ENCODE results near the gene DCTPP1.

GRCh38 chr16:30456302-30456701 lies 26.5 kb upstream of the DCTPP1 start:
- TF ChIP-seq CTCF (IDR thresholded peaks at IDR 0.05) (no peak), POLR2A (IDR thresholded peaks at IDR 0.05) (no peak)
